Effector memory CD8-positive, alpha-beta T cell (primary cell): ENCODE measurements around the gene ZNF396.

Experiments used
- ATAC-seq: fragments of 150-1000 bp; cut with Tn5 transposase; replicated peaks from 2 replicates; pipeline ENCODE4 v1.10.0; 2021; ENCODE audit warnings: mild to moderate bottlenecking, moderate library complexity
- DNase-seq, 3 experiments: peaks; one replicate each; pipeline ENCODE4 v3.0.0; 2021
- H3K27ac Mint-ChIP-seq, 2 donors: one replicate each; pipeline ENCODE4 v1.8.0; 2022; ENCODE audit warnings: mild to moderate bottlenecking in 2 of 2, mixed read lengths in 2 of 2, moderate library complexity in 2 of 2
- H3K27me3 Mint-ChIP-seq, 2 donors: one replicate each; pipeline ENCODE4 v1.8.0; 2022; ENCODE audit warnings: mixed read lengths in 2 of 2
- H3K36me3 Mint-ChIP-seq: one replicate; pipeline ENCODE4 v1.8.0; 2022; ENCODE audit warnings: mild to moderate bottlenecking, moderate library complexity, mixed read lengths; ENCODE audit not compliant: insufficient read depth
- H3K4me1 Mint-ChIP-seq, 2 donors: one replicate each; pipeline ENCODE4 v1.8.0; 2022; ENCODE audit warnings: low read depth in 2 of 2, mixed read lengths in 2 of 2
- H3K4me3 Mint-ChIP-seq, 2 donors: one replicate each; pipeline ENCODE4 v1.8.0; 2022; ENCODE audit warnings: mild to moderate bottlenecking in 2 of 2, mixed read lengths in 2 of 2, moderate library complexity in 2 of 2
- H3K9me3 Mint-ChIP-seq, 2 donors: one replicate each; pipeline ENCODE4 v1.8.0; 2022; ENCODE audit warnings: mixed read lengths in 2 of 2

Gene ZNF396

DNA sequence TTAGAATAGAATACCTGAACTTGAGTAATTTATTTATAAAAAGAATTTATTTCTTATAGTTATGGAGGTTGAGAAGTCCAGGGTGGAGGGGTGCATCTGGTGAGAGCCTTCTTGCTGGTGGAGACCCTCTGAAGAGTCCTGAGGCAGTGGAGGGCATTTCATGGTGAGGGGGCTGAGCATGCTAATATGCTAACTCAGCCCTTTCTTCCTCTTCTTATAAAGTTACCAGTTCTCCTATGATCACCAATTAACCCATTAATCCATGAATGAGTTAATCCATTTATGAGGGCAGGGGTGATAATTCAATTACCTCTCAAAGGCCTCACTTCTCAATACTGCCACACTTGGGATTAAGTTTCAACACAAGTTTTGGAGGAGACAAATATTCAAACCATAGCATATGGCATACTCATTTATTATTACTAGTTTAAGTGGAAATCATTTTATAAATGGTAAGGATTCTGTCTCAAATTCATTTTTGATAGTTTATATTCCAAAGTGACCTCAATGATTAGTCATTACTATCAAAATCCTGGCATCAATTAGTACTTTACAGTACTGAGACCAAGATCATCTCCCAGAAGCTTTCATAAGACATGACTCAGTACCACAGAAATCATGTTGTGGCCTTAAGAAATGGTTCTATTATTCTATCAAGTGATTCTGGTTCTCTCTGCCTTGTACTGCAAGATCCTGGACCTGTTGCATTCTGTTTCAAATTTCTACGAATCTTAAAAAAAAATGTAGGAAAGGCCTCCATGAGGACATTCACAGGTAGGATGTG is 5.5 kb downstream of the ZNF396 start:
- ATAC-seq (no peak), DNase-seq (no peak)
- no peak overlapping the region for H3K27ac Mint-ChIP-seq
- H3K9me3 Mint-ChIP-seq = no peaks in the 10 kb centered on the region
- H3K36me3 Mint-ChIP-seq = no peaks in the 10 kb centered on the region
- no peaks in the 10 kb centered on the region for H3K27me3 Mint-ChIP-seq
- H3K4me3 Mint-ChIP-seq = no peak overlapping the region
- peaks cover 5% of the 10 kb centered on the region in 2 donors for H3K4me1 Mint-ChIP-seq

DNA sequence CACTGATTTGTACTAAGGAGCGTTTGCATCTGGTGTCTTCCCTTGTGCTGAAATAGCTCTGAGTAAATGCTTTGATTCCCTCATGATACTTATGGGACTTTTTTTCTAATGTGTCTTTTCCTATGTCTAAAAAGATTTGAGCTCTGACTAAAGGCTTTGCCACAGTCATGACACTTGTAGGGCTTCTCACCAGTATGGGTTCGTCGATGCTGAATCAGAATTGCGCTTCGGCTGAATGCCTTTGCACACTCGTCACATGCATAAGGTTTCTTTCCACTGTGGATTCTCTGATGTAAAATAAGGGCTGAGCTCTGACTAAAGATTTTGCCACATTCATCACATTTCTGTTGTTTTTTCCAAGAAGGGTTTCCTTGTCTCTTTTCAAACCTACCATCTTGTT is 8.0 kb downstream of the ZNF396 start:
- ATAC-seq (no peak), DNase-seq (no peak)
- no peak overlapping the region for H3K27ac Mint-ChIP-seq

DNA sequence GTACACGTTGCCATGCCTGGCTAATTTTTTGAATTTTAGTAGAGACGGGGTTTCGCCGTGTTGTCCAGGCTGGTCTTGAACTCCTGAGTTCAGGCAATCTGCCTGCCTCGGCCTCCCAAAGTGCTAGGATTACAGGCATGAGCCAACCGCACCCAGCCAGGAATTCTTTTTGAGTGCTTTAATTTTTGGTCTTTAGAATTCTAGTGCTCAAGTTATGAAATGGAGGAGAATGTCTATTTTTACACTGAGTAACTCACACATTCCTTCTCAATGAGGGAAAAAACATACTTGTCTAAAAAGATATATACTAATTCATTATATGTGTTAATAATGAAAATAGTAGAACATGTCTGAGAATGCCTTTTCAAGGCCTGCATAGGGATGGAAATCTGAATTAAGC is 8.5 kb downstream of the ZNF396 start:
- ATAC-seq (no peak), DNase-seq (no peak)
- Mint-ChIP-seq H3K27me3 (no peaks in the 10 kb centered on the region), H3K4me1 (no peaks in the 10 kb centered on the region), H3K4me3 (no peak overlapping the region), H3K27ac (no peak overlapping the region), H3K36me3 (no peaks in the 10 kb centered on the region), H3K9me3 (no peaks in the 10 kb centered on the region)

More for the DNA sequence above, 8.0 kb downstream of the ZNF396 start:
- no peaks in the 10 kb centered on the region for H3K4me1 Mint-ChIP-seq
- no peaks in the 10 kb centered on the region for H3K9me3 Mint-ChIP-seq
- H3K4me3 Mint-ChIP-seq = no peak overlapping the region
- no peaks in the 10 kb centered on the region for H3K27me3 Mint-ChIP-seq
- no peaks in the 10 kb centered on the region for H3K36me3 Mint-ChIP-seq

DNA sequence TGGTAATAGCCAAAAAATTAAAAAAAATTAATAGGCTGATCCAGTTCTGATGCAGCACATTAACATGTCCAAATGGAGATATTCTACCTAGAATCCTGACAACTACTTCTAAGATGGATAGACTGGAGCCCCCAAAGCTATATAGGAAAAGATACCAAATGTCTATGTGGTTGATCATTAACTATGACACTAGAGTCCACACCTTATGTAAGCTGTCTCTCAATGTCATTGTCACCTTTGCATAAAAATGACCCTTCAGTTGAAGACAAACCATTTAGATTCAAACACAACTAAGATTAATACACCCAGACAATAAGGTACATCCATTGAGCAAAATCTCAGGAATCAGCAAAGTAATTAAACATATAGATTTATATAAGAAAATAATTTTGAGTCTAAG is 14.6 kb downstream of the ZNF396 start:
- ATAC-seq = no peak
- no peaks in the 10 kb centered on the region for H3K9me3 Mint-ChIP-seq
- DNase-seq = no peak

DNA sequence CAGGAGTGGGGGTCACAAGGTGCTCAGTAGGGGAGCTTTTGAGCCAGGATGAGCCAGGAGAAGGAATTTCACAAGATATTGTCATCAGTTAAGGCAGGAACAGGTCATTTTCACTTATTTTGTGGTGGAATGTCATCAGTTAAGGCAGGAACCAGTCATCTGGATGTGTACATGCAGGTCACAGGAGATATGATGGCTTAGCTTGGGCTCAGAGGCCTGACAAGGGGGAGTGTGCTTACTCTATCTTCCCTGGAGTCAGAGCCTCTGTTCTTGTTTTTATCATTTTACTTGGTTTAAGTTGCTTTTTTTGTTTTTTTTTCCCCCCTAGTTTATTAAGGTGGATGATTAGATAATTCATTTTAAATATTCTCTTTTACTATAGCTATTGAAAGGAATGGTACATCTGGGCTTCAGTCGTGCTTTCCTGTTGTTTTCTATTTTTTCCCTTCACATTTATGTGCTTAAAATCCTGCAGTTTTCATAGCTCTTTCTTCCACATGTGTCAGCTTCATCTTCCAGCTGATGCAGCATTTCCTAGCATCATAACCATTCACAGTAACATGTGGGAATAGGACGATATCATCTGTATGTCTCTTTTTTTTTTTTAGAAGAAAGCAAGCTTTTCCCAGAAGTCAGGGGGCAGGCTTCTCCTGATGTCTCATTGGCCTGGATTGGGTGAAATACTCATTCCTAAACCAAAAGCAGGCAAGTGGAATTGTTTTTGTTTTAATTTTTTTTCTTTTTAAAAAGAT is 15.4 kb downstream of the ZNF396 start:
- Mint-ChIP-seq H3K4me1 (no peaks in the 10 kb centered on the region), H3K36me3 (no peaks in the 10 kb centered on the region), H3K27ac (no peak overlapping the region), H3K4me3 (no peak overlapping the region), H3K9me3 (no peaks in the 10 kb centered on the region), H3K27me3 (peaks cover 0 to 13% of the 10 kb centered on the region in 2 donors)
- no peak for ATAC-seq
- no peak for DNase-seq

More for the DNA sequence above, 14.6 kb downstream of the ZNF396 start:
- Mint-ChIP-seq H3K4me3 (no peak overlapping the region), H3K27me3 (peaks cover 0 to 13% of the 10 kb centered on the region in 2 donors), H3K36me3 (no peaks in the 10 kb centered on the region), H3K4me1 (no peaks in the 10 kb centered on the region), H3K27ac (no peak overlapping the region)

DNA sequence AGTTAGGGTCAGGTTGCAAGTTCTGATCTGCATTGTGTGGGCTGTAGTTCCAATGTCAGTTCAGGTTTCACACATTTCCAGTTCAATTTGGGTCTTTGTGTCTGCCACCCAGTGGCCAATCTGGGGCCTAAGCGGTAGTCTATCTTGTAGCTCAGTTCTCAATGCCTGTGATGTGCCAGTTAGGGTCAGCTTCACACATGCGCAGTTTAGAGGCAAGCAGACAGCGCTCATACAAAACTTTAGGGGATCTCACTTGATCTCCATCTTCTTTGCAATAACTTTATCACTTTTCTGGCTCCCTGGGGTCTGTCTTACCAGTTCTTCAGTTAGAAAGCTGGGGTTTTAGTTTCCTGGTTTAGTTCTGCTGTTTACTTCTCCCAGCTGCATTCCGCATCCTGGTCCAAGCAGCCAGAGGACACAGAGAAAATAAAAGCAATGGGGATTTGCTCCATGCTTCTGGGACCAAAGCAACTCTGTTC is 22.0 kb downstream of the ZNF396 start:
- ATAC-seq = peak; percentile 99

DNA sequence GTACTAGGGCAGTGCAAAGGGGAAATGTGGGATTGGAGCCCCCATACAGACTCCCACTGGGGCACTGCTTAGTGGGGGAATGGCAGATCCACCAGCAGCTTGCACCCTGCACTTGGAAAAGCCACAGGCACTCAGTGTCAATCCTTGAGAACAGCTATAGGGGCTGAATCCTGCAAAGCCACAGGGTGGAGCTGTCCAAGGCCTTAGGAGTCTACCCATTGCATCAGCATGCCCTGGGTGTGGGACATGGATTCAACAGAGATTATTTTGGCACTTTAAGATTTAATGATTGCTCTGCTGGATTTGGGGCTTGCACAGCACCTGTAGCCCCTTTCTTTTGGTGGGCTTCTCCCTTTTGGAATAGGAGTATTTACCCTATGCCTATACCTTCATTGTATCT is 24.4 kb downstream of the ZNF396 start:
- Mint-ChIP-seq H3K9me3 (peaks cover 6 to 11% of the 10 kb centered on the region in 2 donors), H3K27me3 (no peaks in the 10 kb centered on the region), H3K4me3 (no peak overlapping the region), H3K27ac (no peak overlapping the region), H3K4me1 (no peaks in the 10 kb centered on the region), H3K36me3 (no peaks in the 10 kb centered on the region)
- ATAC-seq (no peak), DNase-seq (no peak)

More for the DNA sequence above, 22.0 kb downstream of the ZNF396 start:
- Mint-ChIP-seq H3K4me3 (no peak overlapping the region), H3K4me1 (no peaks in the 10 kb centered on the region), H3K27ac (no peak overlapping the region), H3K36me3 (no peaks in the 10 kb centered on the region), H3K9me3 (peaks cover 6 to 11% of the 10 kb centered on the region in 2 donors), H3K27me3 (peaks cover 0 to 2% of the 10 kb centered on the region in 2 donors)
- DNase-seq = peak; percentile 45 to 52 (median 46)

DNA sequence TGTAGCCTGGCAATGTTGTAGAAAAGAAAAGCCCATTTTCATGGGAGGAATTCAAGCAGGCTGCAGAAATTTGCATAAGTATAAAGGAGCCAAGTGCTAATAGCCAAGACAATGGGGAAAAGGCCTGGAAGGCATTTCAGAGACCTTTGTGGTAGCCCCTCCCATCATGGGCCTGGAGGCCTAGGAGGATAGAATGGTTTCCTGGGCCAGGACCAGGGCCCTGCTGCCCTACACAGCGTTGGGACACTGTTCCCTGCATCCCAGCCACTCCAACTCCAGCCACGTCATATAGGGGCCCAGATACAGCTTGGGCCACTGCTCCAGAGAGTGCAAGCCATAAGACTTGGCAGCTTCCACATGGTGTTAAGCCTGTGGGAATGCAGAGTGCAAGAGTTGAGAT is 24.9 kb downstream of the ZNF396 start:
- Mint-ChIP-seq H3K27me3 (no peaks in the 10 kb centered on the region), H3K36me3 (no peaks in the 10 kb centered on the region), H3K27ac (no peak overlapping the region), H3K4me3 (no peak overlapping the region), H3K4me1 (no peaks in the 10 kb centered on the region), H3K9me3 (peaks cover 6 to 11% of the 10 kb centered on the region in 2 donors)
- DNase-seq (no peak), ATAC-seq (no peak)

DNA sequence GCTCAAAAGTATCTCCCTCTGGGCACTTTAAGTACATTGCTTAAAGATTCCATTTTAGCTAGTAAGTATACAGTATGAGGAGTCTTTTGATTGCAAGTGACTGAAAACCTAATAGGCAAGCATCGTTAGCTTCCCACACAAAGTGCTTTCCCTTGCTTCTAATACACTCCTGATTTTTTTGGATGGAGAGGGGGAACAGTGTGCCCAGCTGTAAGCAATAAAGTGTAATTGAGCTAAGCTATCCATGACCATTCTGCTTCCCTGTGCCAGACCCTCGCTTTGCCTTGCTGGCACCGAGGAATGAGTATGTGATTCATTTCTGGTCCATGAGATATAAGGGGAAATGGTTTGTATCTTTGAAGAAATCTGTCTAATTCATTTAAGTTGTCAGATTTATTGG is 29.1 kb downstream of the ZNF396 start:
- no peak for DNase-seq
- peaks cover 6 to 11% of the 10 kb centered on the region in 2 donors for H3K9me3 Mint-ChIP-seq
- H3K27me3 Mint-ChIP-seq = no peaks in the 10 kb centered on the region
- peaks cover 15 to 18% of the 10 kb centered on the region in 2 donors for H3K4me1 Mint-ChIP-seq
- no peak overlapping the region for H3K27ac Mint-ChIP-seq
- no peak overlapping the region for H3K4me3 Mint-ChIP-seq
- no peak for ATAC-seq
- peaks cover 37% of the 10 kb centered on the region for H3K36me3 Mint-ChIP-seq

DNA sequence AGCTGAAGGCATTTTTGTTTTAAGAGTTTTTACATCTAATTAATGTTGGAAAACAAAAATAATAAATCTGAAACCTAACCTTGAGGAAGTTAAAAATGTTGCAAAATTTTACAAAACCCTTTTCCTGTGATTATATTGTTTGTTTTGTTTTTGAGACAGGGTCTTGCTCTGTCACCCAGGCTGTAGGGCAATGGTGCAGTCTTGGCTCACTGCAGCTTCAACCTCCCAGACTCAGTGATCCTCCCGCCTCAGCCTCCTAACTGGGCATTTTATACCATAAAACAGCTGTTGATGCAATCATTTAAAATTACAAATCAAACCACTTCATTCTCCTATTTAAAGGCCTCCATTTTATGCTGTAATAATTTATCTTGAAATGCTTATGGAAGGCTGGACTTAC is 31.2 kb downstream of the ZNF396 start:
- H3K4me3 Mint-ChIP-seq = peak overlapping the region; percentile 46 to 95
- H3K27me3 Mint-ChIP-seq = no peaks in the 10 kb centered on the region

DNA sequence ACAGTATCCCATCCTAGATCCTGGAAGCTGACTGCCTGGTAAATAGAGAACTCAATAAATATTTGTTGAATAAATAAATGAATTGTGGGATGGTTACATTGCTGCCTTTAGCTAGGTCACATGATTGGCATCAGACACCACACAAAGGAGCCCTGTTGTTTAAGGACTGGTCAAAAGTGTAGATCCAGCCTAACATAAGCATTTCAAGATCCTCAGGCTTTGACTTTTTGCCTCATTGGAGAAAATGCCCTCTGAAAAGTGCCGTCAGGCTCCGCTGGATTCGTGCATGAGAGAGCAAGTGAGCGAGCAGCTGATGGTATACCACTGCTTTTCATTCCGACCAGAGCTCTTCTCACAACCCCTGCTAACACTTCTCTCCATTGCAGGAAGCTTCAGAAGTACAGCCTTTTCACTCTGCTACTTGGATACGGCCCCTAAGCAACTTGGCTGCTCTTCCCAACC is 31.6 kb downstream of the ZNF396 start:
- no peak for ATAC-seq
- H3K27me3 Mint-ChIP-seq = no peaks in the 10 kb centered on the region
- no peak for DNase-seq
- H3K4me3 Mint-ChIP-seq = peak overlapping the region; percentile 95 to 97
- H3K27ac Mint-ChIP-seq = peak overlapping the region; percentile 96 to 98
- no peaks in the 10 kb centered on the region for H3K9me3 Mint-ChIP-seq
- H3K36me3 Mint-ChIP-seq = peaks cover 46% of the 10 kb centered on the region
- H3K4me1 Mint-ChIP-seq = peaks cover 22 to 29% of the 10 kb centered on the region in 2 donors

More for the DNA sequence above, 31.2 kb downstream of the ZNF396 start:
- peaks cover 22 to 25% of the 10 kb centered on the region in 2 donors for H3K4me1 Mint-ChIP-seq
- peaks cover 42% of the 10 kb centered on the region for H3K36me3 Mint-ChIP-seq
- H3K27ac Mint-ChIP-seq = peak overlapping the region; percentile 96 to 98
- DNase-seq = no peak
- H3K9me3 Mint-ChIP-seq = no peaks in the 10 kb centered on the region
- ATAC-seq = no peak

DNA sequence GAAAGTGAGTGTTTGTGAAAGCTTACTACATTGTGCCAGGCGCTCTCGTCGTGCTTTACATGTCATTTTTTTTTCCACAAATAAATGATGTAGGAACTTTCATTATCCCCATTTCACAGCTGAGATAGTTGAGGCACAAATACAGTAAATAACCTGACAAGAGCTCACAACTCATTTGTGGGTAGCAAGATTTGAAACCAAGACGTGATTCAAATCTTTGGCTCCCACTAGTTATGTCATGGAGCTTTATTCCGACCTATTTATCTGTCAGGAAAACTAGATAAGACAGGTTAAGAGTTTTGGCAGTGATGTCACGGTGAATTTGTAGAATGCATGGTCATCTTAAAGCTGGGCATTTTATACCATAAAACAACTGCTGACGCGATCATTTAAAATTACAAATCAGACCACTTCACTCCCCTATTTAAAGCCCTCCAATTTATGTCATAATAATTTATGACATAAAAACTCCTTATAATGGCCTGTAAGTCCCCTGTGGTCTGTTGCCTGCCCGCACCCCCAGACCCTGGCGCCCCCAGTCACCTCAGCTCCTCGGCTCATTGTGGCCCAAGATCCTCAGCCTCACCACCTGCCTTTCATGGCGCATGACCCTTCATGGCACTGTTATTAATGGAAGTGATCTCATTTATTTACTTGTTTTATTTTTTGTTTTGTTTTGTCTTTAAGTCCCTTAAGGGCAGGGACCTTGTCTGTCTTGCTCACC is 32.2 kb downstream of the ZNF396 start:
- Mint-ChIP-seq H3K4me1 (peaks cover 23 to 34% of the 10 kb centered on the region in 2 donors), H3K27me3 (no peaks in the 10 kb centered on the region), H3K27ac (peak overlapping the region; percentile 96 to 98), H3K9me3 (no peaks in the 10 kb centered on the region), H3K4me3 (peak overlapping the region; percentile 95 to 97), H3K36me3 (peaks cover 52% of the 10 kb centered on the region)
- DNase-seq (no peak), ATAC-seq (no peak)
